Right lobe of liver (tissue), 6 donors: ENCODE data around the gene GDPGP1. TPM values are rescaled to one million over a fixed set of nuclear protein-coding genes. Genes with fewer than 3 reads are reported as not detected.

Experiments used
- ATAC-seq, 4 donors: fragments of 200-7000 bp; cut with Tn5 transposase; one replicate each; pipeline ENCODE4 v1.9.1; 2020; ENCODE audit warnings: mild to moderate bottlenecking in 4 of 4, moderate library complexity in 4 of 4
- DNase-seq, 3 donors: peaks; one replicate each; pipeline ENCODE4 v3.0.0-alpha.2; 2020
- H3K27ac ChIP-seq, 3 donors: fragments of 200-600 bp; one replicate each; pipeline ENCODE4 v1.8.0; 2022
- H3K27me3 ChIP-seq, 2 donors: fragments of 200-600 bp; one replicate each; pipeline ENCODE4 v1.8.0; 2022
- H3K36me3 ChIP-seq, 4 donors: fragments of 200-600 bp; sonication (generic) in 1 of 4; one replicate each; pipeline versions ENCODE4 v1.5.1 to v1.8.0; 2017 to 2022; ENCODE audit warnings: control low read depth in 1 of 4
- H3K4me1 ChIP-seq, 4 donors: fragments of 200-600 bp; sonication (generic) in 1 of 4; one replicate each; pipeline versions ENCODE4 v1.5.1 to v1.8.0; 2017 to 2022; ENCODE audit warnings: control low read depth in 1 of 4
- H3K4me3 ChIP-seq, 3 donors: fragments of 200-600 bp; one replicate each; pipeline ENCODE4 v1.8.0; 2022
- H3K9me3 ChIP-seq, 4 donors: fragments of 200-600 bp; sonication (generic) in 1 of 4; one replicate each; pipeline versions ENCODE4 v1.5.1 to v1.8.0; 2017 to 2022; ENCODE audit warnings: control low read depth in 1 of 4
- CTCF ChIP-seq, 4 donors: fragments of 200-600 bp in 3 of 4; fragments of 450-650 bp in 1 of 4; IDR thresholded peaks; one replicate each; pipeline versions ENCODE4 v1.5.1 to v1.8.0; 2016 to 2022; ENCODE audit warnings: antibody characterized with exemption in 4 of 4, mild to moderate bottlenecking in 2 of 4
- POLR2A ChIP-seq: fragments of 450-650 bp; IDR thresholded peaks from one replicate; pipeline ENCODE4 v1.6.1; 2017; ENCODE audit warnings: antibody characterized with exemption, mild to moderate bottlenecking
- WGBS: methylation state at CpG from one replicate; pipeline ENCODE4 v1.1.6; 2018; ENCODE audit warnings: low coverage, low lambda C conversion rate; ENCODE audit not compliant: insufficient coverage; ENCODE audit errors: missing lambda C conversion rate; 5-methylcytosine and 5-hydroxymethylcytosine counted together
- intact Hi-C, 2 donors: fragments of 100-400 bp; cut with DNase I; formaldehyde crosslinking; loops; one replicate each; pipeline versions ENCODE4 v1.11.2 to v1.14.1; 2022
- total RNA-seq, 6 experiments: library from RNA; depleted of rRNA in 2 of 6; stranded (reverse); fragments of >200 nt in 2 of 6; fragmentation: NEBNext Ultra II Directional in 3 of 6; extraction: Animal tissue kit (Norgen Biotek cat#: 25700) in 3 of 6; gene quantifications; one replicate each; pipeline versions ENCODE4 v1.1.0 to v1.2.4, GENCODE V29; 2016 to 2023
- donor health status: DM: no; HTN: yes; CAD: no.
- donor health status: DM: no; HTN: no; CAD: no.
- donor health status: DM: no; HTN: no; CAD: no.
- donor health status: DM: no; HTN: yes; CAD: no.
- donor health status: DM: no; HTN: yes; CAD: no.

The GDPGP1 gene
- total RNA-seq, 6 experiments from 2014 or later, result 3.6 to 13.6 (median 7.3) TPM

- intact Hi-C loops, result loop anchor here (10.0 kb wide), 1 partner anchor 50 kb away; no protein-coding TSS in a partner anchor
- peaks cover 0 to 5% (median 0%) of the 10 kb centered on the region in 4 donors for H3K36me3 ChIP-seq
- no peaks in the 10 kb centered on the region for H3K27me3 ChIP-seq
- TF ChIP-seq POLR2A (no peak), CTCF (IDR thresholded peaks at IDR 0.05) (peak; percentile 13 to 22 (median 17))
- H3K27ac ChIP-seq, result no peak overlapping the region
- 76% methylated on average over 8 of the region's 8 CpGs for WGBS
- no peak for ATAC-seq
- H3K9me3 ChIP-seq, result no peaks in the 10 kb centered on the region
- no peak overlapping the region for H3K4me3 ChIP-seq
- peaks cover 0 to 26% (median 7%) of the 10 kb centered on the region in 4 donors for H3K4me1 ChIP-seq
- no peak for DNase-seq
Observed at GRCh38 chr15:90214553-90215196, 19.3 kb upstream of the GDPGP1 start.

- WGBS, result 76% methylated on average over 7 of the region's 9 CpGs
- intact Hi-C loops, result loop anchor here (10.0 kb wide), 1 partner anchor 53 kb away; no protein-coding TSS in a partner anchor
- ATAC-seq, result no peak
Observed at GRCh38 chr15:90217671-90218394, 16.2 kb upstream of the GDPGP1 start.

GRCh38 chr15:90219421-90220141 lies 14.4 kb upstream of the GDPGP1 start:
- Histone ChIP-seq H3K9me3 (no peaks in the 10 kb centered on the region), H3K27ac (no peak overlapping the region), H3K36me3 (peaks cover 4 to 34% (median 15%) of the 10 kb centered on the region in 4 donors), H3K4me1 (peaks cover 0 to 11% (median 0%) of the 10 kb centered on the region in 4 donors), H3K4me3 (no peak overlapping the region), H3K27me3 (no peaks in the 10 kb centered on the region)
- 40% methylated on average over 2 of the region's 17 CpGs for WGBS
- peak in 1 of 3 donors; percentile 42 for DNase-seq
- TF ChIP-seq POLR2A (no peak), CTCF (IDR thresholded peaks at IDR 0.05) (peak; percentile 51 to 63 (median 57))
- ATAC-seq, result peak; percentile 53 to 63 (median 56)
- intact Hi-C loops, result loop anchor here (10.0 kb wide), 2 partner anchors 55 to 75 kb away; no protein-coding TSS in a partner anchor

More at GRCh38 chr15:90217671-90218394, 16.2 kb upstream of the GDPGP1 start:
- Histone ChIP-seq H3K9me3 (no peaks in the 10 kb centered on the region), H3K4me1 (peaks cover 0 to 23% (median 3%) of the 10 kb centered on the region in 4 donors), H3K4me3 (no peak overlapping the region), H3K36me3 (peaks cover 0 to 18% (median 2%) of the 10 kb centered on the region in 4 donors), H3K27ac (no peak overlapping the region), H3K27me3 (no peaks in the 10 kb centered on the region)
- DNase-seq, result no peak
- TF ChIP-seq POLR2A (no peak), CTCF (IDR thresholded peaks at IDR 0.05) (no peak)

- Histone ChIP-seq H3K9me3 (no peaks in the 10 kb centered on the region), H3K27me3 (no peaks in the 10 kb centered on the region), H3K4me3 (no peak overlapping the region), H3K4me1 (peaks cover 0 to 11% (median 0%) of the 10 kb centered on the region in 4 donors), H3K27ac (peak overlapping the region in 2 of 3 donors; percentile 50 to 63), H3K36me3 (peaks cover 4 to 52% (median 25%) of the 10 kb centered on the region in 4 donors)
- intact Hi-C loops, result loop anchor here in 1 of 2 donors (10.0 kb wide), 1 partner anchor 77 kb away; no protein-coding TSS in a partner anchor
- peak; percentile 77 to 88 (median 87) for DNase-seq
- WGBS, result 35% methylated on average over 4 of the region's 14 CpGs
- TF ChIP-seq POLR2A (no peak), CTCF (IDR thresholded peaks at IDR 0.05) (peak; percentile 65 to 88 (median 79))
- peak; percentile 85 to 97 (median 92) for ATAC-seq
Observed at GRCh38 chr15:90221246-90221900, 12.6 kb upstream of the GDPGP1 start.
